Hematopoietic multipotent progenitor cell treated with erythropoietin and hydrocortisone succinate and interleukin-3 and kit ligand, for 15 days (in vitro differentiated cells): ENCODE data around the gene XYLT1.
"Not testable (repeated sequence)": the region's sequence is repeated elsewhere in the genome, so short reads cannot be mapped to it uniquely, and the experiment has no call there.

ENCODE experiments used
- DNase-seq: peaks from one replicate; pipeline ENCODE4 v3.0.0-alpha.2; 2015; ENCODE audit warnings: low spot score

The XYLT1 gene

GRCh38 chr16:17306211-17306610, 164.5 kb downstream of the XYLT1 start:
- not testable (repeated sequence) for DNase-seq

GRCh38 chr16:17305694-17306093, 165.1 kb downstream of the XYLT1 start:
- no peak for DNase-seq

- DNase-seq = no peak
Measured at GRCh38 chr16:17304491-17305119, 166.2 kb downstream of the XYLT1 start.

GRCh38 chr16:17304106-17304490, 166.7 kb downstream of the XYLT1 start:
- no peak for DNase-seq

GRCh38 chr16:17303101-17303500, 167.7 kb downstream of the XYLT1 start:
- no peak for DNase-seq

- DNase-seq = no peak
Measured at GRCh38 chr16:17302620-17303019, 168.1 kb downstream of the XYLT1 start.

- no peak for DNase-seq
Measured at GRCh38 chr16:17302214-17302613, 168.5 kb downstream of the XYLT1 start.

- DNase-seq = no peak
Measured at GRCh38 chr16:17301593-17302135, 169.1 kb downstream of the XYLT1 start.

- DNase-seq = no peak
Measured at GRCh38 chr16:17301184-17301583, 169.6 kb downstream of the XYLT1 start.

- no peak for DNase-seq
Measured at GRCh38 chr16:17299790-17300189, 171.0 kb downstream of the XYLT1 start.

GRCh38 chr16:17298238-17298637, 172.5 kb downstream of the XYLT1 start:
- DNase-seq = no peak

- no peak for DNase-seq
Measured at GRCh38 chr16:17296431-17296830, 174.3 kb downstream of the XYLT1 start.

- DNase-seq = no peak
Measured at GRCh38 chr16:17295948-17296347, 174.8 kb downstream of the XYLT1 start.

- no peak for DNase-seq
Measured at GRCh38 chr16:17294856-17295255, 175.9 kb downstream of the XYLT1 start.

- DNase-seq = no peak
Measured at GRCh38 chr16:17293813-17294558, 176.8 kb downstream of the XYLT1 start.

GRCh38 chr16:17291289-17291688, 179.5 kb downstream of the XYLT1 start:
- no peak for DNase-seq

GRCh38 chr16:17289674-17290635, 180.8 kb downstream of the XYLT1 start:
- no peak for DNase-seq

- DNase-seq = no peak
Measured at GRCh38 chr16:17289050-17289449, 181.7 kb downstream of the XYLT1 start.

- DNase-seq = no peak
Measured at GRCh38 chr16:17287166-17287800, 183.5 kb downstream of the XYLT1 start.

GRCh38 chr16:17286443-17286842, 184.3 kb downstream of the XYLT1 start:
- DNase-seq = no peak

- no peak for DNase-seq
Measured at GRCh38 chr16:17283016-17283415, 187.7 kb downstream of the XYLT1 start.

- DNase-seq = no peak
Measured at GRCh38 chr16:17282247-17282646, 188.5 kb downstream of the XYLT1 start.
